GM19372 (cell line): Measurements from ENCODE around the gene TLE7.

ENCODE experiments used
- ATAC-seq: cut with Tn5 transposase; IDR thresholded peaks from one replicate; pipeline ENCODE4 v1.9.1; 2021; ENCODE audit warnings: mild to moderate bottlenecking, low read depth, moderate library complexity; ENCODE audit not compliant: unreplicated experiment

Gene TLE7

DNA sequence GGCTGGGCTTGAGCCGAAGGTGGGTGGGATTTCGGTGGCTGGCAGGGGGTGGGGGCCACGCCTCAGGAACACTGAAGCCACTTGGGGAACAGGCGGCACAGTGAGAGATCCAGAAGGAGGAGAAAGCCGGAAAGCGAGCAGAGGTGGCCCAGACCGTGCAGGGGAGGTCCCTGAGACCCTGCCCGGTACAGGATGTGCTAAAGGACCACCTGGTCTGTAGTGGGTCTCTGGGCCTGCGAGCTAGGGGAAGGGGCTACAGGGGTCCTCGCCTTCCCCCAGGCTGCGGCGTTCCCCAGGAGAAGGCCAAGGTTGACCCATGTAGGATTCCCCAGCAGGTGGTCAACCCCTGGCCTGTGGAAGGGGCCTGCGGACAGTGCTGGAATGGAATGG, at the start of gene TLE7:
Gene TLE7, minus strand, starts transcription at position 4 of the 390 bp plus-strand sequence. CDS start 8,730 bp downstream, outside the sequence.
- no peak for ATAC-seq

GRCh38 chr16:71491054-71491453, 49.2 kb upstream of the TLE7 start:
- ATAC-seq = no peak

DNA sequence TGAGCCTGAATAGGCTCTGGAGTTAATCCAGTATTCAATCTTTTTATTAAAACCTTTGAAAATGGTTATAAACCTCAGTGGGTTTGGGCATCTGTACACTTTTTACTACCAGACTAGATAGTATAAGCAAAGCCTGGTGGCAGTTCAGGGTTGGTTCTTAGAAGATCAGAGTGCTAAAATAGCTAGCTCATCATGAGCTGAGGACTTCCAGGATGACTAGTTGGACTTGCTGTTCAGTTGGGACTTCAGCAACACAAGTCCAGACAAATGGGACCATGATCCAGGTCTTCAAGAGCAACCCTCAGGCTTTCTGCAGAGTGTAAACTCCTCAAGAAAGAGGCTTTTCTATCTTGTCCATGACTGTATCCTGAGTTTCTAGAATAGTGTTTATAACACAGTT, 48.5 kb upstream of the TLE7 start:
- no peak for ATAC-seq

DNA sequence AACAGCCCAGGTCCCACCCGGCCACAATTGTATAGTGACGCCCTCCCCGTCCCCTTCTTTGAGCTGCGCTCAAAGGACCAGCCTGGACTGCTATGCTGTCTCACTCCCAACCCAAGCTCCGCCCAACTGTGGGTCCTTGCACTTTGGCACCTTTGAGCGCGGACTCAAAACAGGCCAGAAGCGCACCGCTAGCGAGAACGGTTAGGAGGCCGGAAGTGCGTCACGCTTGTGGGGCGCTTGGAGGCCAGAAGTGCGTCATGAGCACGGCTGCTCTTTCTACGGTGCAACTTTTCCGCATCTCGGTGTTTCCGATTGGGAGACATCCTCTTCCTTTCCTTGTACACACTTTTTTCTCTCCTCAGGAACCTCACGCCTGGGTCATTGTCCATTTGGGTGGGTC, 47.3 kb upstream of the TLE7 start, which contains the start of gene ZNF19:
Gene ZNF19, minus strand, starts transcription at position 203 of the 400 bp plus-strand sequence. CDS start 7,210 bp downstream, outside the sequence.
- ATAC-seq = no peak

DNA sequence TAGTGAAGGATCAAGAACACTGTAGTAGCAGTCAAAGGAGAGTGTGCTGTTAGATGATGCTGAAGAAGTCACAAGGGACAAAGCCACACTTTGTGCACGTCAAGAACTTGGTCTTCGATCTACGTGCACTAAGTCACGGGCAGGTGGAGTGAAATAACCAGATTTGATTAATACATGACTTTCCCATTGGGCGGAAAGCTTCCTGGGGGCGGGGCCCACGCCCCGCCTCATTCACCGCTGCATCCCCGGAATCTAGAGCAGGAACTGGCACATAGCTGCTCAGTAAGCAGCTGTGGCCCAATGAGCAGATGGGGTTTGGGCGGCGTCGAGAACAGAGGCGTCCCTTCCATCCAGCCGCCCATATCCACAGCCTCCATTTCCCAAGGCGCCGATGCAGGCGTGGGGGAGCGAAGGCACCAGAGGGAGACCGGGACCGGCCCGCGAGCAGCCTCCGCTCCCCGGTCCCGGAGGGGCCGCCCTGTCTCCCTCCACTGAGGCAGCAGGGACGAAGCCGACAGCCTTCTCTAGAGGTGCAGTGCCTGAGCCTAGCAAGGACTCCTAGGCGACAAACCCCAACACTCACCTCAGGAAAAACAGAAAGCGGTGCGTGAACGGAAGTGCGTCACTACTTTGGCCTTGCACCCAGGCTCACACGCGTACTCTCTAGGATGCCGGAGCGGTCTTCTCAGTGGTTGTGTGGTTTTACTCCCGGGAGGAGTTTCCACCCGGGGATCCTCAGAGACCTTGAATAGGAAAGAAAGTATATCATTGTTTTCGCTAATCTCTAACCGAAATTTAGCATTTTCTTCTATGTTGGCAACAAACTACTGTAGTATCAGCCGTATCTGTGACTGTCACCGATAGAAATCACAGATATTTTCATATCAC, 42.4 kb upstream of the TLE7 start:
- peak; percentile 85 for ATAC-seq

DNA sequence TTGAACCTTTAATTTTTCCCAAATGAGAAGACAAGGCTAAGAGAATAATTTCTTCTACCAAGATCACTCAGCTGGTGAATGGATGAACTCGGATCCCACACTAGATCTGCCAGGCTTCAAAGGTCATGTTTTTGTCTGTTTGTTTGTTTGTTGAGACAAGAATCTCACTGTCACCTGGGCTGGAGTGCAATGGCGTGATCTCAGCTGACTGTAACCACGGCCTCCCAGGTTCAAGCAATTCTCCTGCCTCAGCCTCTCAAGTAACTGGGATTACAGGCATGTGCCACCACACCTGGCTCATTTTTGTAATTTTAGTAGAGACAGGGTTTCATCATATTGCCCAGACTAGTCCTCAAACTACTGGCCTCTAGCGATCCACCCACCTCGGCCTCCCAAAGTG, 40.7 kb upstream of the TLE7 start:
- ATAC-seq = no peak

DNA sequence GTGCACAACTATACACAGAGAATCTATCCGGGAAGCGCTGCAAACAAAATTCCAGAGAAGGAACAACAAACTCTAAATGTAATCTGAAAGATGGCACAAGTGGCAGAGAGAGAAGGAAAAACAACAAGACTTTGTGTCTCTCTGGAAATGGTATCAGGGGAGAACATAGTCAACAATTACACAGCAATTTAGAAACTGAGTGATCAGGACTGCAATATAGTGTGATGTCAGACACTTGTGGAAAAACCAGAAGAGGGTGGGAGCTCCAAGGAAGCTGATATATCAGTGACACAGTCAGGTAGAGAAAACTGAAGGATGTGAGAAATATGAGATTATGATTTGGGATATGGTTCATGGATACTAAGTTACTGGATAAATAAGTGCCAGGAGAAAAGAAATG, 39.1 kb upstream of the TLE7 start:
- ATAC-seq = no peak

DNA sequence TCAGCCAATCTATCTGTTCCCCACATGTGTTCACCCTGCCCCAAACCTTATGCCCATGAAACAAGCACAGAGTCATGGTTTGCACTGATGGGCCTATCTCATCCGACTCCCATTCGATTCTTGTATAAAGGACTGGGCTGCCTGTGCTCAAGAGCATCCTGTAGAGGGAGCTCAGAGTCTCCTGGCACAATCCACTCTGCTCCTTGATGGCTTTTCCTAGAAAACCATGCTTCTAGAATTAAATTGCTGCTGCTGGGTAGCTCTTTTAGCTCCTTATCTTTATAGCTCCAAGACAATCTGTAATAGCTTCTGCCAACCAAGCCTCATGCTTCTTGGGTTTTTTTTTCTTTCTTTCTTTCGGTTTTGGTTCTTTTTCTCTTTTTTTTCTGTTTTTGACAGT, 37.6 kb upstream of the TLE7 start:
- ATAC-seq = no peak

GRCh38 chr16:71476457-71477124, 34.7 kb upstream of the TLE7 start:
- no peak for ATAC-seq

- no peak for ATAC-seq
These were observed 33.0 kb upstream of the TLE7 start for GRCh38 chr16:71474864-71475263.

DNA sequence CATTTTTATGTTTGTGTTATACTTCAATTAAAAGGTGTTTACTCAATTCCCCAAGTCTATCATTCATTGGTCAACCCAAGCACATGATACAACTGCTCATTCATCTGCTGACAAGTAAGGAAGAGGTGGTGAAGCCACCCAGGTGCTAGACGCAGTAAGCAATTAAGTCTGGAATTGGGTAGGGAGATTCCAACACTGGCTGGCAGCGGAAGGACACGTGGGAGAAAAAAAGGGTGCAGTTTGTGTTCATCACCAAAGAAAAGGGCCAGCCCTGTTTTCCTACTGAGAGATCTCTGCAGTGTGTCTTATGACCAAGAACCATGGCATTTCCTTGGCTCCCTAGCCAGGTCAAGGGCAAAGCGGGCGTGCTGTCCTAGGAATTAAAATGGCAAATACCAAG, 32.0 kb upstream of the TLE7 start:
- ATAC-seq = no peak

DNA sequence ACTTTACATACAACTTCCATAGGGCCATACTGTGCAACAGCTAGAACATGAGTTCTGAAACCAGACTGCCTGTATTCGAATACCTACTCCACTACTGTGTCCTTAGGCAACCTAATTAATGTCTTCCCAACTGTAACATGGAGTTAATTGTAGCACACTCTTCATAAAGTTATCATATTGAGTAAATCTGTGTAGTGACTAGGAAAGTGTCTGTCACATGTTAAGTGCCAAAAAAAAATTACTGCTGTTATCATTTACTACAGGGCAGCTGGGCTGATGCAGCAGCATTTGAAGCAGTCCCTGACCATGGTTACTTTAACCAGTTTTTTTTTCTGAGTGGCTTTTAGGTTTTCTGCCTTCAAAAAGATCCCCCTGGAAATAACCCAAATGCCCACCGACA, 31.1 kb upstream of the TLE7 start:
- no peak for ATAC-seq

- no peak for ATAC-seq
These were observed 30.2 kb upstream of the TLE7 start for GRCh38 chr16:71472051-71472450.

GRCh38 chr16:71467810-71468209, 26.0 kb upstream of the TLE7 start:
- no peak for ATAC-seq

DNA sequence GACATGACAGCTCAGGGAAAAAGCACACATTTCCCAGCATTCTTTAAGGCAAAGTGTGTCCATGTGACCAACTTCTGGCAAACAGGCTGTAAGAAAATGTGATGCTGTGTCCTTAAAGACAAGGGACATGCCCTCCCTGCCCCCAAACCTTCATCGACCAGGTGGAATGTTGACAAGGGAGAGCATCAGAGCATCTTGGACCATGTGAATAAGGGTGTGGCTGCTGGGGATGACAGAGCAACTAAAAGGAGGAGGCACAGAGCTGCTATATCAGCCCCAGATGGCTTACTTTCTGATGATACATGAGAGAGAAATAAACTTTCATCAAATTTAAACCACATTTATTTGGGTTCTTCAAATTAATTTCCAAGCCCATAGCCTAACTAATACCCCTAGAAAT, 22.4 kb upstream of the TLE7 start:
- ATAC-seq = no peak

DNA sequence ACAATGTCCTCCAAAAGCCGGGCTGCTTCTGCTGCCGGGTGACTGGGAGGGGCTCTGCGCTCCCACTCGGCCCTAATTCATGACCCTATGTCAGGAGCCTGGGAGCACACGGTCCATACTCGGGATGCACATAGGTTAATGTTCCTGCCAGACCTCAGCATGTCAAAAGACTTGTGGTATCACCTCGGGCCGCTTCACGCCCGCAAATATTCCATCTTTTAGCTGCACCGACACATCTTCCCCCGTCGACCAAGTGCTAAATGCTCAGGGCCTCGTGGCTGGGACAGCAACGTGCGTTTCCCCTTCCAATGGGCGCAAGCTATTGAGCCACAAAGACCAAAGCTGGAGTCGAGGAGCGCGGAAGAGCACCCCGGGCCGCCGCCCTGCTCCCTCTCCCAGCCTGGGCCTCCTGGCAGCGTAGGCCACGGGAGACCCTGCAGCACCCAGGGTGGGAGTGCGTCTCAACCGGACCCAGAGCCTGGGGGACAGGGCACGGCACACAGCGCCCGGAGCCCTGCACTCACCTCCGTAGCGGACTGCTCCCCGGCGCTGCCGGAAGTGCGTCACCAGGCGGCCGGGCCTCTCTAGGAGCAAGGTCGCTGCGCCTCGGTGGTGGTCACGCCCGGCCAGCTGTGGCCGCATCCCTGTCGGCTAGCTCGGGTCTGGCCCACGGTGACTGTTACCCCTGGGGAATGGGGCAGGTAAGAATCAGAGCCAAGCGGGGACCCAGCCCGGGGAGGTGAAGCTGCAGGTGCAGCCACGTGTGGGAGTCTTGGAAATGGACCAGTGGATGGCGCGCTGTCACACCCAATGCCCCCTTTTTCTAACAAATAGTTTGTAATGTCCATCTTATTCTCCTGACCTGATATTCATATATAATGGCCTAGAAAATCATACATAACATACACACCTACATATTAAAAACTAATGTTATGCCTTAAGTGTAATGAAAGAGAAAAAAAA, 20.1 kb upstream of the TLE7 start, which contains the start of gene ZNF23:
Gene ZNF23, minus strand, starts transcription at position 562 of the 963 bp plus-strand sequence. CDS start 5,451 bp downstream, outside the sequence.
- ATAC-seq = peak; percentile 98

GRCh38 chr16:71460941-71461340, 19.1 kb upstream of the TLE7 start:
- ATAC-seq = no peak

- ATAC-seq = no peak
These were observed 18.4 kb upstream of the TLE7 start for GRCh38 chr16:71460236-71460635.

DNA sequence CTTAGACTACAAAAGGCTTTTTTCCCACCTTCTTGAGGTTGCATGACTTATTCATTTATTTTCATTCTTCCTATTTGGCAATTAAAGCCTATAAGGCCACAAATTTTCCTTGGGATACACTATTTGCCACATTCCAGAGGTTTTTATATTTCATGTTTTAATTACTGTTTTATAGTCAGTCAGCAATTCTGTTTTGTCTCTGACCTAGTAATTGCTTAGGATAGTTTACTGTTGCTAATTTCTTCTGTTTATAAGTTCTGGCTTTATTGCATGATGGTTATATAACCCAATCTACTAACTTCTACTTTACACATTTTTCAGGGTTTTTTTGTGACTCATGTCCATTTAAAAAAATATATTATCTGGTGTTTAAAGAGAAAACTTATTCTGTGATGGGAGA, 17.7 kb upstream of the TLE7 start:
- no peak for ATAC-seq

DNA sequence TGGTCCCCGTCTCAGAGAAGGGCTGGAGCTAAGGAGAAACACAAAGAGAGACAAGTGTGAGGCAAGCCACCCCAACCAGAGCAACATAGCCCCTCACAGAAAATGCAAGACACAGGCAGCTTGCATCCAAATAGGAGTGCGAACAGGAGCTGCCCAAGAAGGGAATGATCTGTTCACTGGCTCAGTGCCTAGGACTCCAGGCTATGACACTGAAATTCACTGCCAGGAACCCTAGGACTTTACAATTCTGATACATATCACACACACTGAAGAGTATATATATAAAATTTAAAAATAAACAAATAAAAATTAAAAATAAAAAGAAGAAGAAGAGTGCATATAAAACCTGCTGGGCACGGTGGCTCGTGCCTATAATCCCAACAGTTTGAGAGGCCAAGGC, 14.9 kb upstream of the TLE7 start:
- ATAC-seq = no peak

GRCh38 chr16:71453036-71453435, 11.2 kb upstream of the TLE7 start:
- no peak for ATAC-seq
